Epithelial cell of esophagus (primary cell): Measurements from ENCODE around the gene DCTN3.

Experiments
- DNase-seq: peaks from one replicate; pipeline ENCODE4 v3.0.0; 2010; ENCODE audit warnings: low read depth
- H3K4me3 ChIP-seq: 2 replicates; pipeline ENCODE4 v1.5.1; 2011; ENCODE audit warnings: mild to moderate bottlenecking, low read length, control low read depth
- TF ChIP-seq, protein P1 (sequence below): IDR thresholded peaks from 2 replicates; pipeline ENCODE4 v1.5.1; 2011; ENCODE audit warnings: low read depth, mild to moderate bottlenecking, low read length, control low read depth, inconsistent platforms; ENCODE audit not compliant: insufficient read depth; ENCODE audit errors: missing control alignments

DCTN3 gene

DNA sequence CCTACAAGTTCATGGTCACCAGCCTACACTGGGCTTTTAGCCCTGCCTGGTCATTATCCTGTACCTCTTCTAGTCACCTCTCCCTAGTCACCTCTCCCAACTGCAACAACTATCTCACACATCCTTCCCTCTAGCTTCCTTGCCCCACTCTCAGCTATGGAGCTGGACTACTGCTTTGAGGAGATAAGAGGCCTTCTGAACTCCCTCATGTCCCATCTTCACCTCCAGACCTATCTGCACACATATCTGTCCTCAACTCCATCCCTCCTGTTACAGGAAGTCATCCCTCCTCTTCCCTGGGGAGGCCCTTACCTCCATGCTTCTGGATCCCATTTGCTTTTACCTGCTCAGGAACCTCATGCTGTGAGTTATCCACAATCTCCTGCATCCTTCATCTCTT, 14.1 kb downstream of the DCTN3 start:
- DNase-seq, result no peak
- TF ChIP-seq, protein P1, sequence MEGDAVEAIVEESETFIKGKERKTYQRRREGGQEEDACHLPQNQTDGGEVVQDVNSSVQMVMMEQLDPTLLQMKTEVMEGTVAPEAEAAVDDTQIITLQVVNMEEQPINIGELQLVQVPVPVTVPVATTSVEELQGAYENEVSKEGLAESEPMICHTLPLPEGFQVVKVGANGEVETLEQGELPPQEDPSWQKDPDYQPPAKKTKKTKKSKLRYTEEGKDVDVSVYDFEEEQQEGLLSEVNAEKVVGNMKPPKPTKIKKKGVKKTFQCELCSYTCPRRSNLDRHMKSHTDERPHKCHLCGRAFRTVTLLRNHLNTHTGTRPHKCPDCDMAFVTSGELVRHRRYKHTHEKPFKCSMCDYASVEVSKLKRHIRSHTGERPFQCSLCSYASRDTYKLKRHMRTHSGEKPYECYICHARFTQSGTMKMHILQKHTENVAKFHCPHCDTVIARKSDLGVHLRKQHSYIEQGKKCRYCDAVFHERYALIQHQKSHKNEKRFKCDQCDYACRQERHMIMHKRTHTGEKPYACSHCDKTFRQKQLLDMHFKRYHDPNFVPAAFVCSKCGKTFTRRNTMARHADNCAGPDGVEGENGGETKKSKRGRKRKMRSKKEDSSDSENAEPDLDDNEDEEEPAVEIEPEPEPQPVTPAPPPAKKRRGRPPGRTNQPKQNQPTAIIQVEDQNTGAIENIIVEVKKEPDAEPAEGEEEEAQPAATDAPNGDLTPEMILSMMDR, result no peak
- no peak overlapping the region for H3K4me3 ChIP-seq

DNA sequence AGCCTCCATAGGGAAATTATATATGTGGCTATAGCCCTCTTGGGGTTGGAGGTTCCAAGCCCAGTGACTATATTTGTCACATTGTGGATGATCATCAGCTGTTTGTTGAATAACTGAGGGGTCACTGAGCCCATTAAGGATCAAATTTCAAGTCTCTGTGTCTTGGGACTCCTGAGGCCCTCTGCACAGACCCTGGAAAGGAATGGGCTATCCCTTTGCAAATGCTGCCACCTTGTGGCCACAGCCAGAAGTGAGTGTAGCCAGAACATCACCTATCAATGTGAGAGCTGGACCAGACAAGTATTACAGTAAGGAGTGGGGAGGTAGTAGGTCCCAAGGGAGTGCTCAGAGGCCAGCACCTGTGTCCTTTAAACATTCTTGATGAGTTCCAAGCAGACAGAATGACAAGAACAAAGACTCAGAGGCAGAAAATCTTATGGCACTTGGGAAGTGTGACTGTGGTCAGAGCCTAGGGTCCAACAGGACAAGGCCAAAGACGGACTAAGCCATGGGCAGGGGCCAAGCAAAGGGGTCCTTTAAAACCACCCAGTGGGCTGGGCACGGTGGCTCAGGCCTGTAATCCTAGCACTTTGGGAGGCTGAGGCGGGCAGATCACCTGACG, 16.6 kb downstream of the DCTN3 start:
- H3K4me3 ChIP-seq, result no peak overlapping the region
- TF ChIP-seq, protein P1, result peak; percentile 96
- DNase-seq, result peak; percentile 73

DNA sequence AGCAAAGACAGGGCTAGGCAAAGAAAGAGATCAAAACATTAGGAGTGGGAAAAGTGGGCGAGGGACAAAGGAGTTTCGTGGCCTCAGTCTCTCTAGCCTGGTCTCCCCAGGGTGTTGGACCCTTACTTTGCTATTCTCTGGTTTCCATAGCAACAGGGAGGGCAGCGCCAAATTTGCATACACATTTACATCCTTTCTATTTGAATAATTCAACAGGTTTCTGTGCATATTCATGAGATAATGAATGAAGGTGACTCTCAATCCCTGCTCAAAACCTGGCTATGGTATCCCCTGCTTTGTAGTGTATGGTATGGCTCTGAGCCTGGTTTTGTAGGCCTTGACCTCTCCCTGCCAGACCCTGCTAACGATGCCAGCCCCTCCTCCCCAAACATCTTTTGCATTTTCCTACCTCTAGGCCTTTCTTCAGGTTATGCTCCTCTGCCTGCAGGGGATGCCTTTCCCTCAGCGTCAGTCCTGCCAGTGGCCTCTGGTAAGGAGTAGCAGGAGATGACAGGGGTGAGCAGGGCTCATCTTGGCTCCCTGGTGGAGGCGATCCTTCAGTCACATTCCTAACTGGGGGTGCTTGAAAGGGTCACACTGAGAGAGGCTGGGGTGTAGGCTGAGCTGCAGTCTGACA, 18.2 kb downstream of the DCTN3 start:
- TF ChIP-seq, protein P1, result no peak
- no peak overlapping the region for H3K4me3 ChIP-seq
- no peak for DNase-seq

- TF ChIP-seq, protein P1, result no peak
- DNase-seq, result peak; percentile 97
- H3K4me3 ChIP-seq, result no peak overlapping the region
These were observed 19.4 kb downstream of the DCTN3 start for GRCh38 chr9:34600908-34601307.

DNA sequence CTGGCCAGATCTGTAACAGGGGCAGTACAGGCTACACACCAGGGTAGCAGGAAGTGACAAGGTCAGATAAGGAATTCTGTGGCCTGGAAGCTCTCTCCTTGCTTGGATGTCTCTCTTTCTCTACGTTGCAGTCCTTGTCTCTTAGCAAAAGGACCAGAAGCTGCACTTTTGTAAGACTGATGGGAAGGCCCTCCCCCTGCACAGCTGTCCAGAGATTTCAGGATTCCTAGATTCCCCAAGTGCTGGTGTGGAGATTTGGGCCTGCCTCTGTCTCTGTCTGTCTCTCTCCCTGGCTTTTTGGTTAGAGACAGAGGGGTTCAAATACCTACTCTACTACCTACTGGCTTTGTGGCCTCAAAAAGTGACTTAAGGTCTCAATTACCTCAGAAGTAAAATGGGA, 20.7 kb downstream of the DCTN3 start:
- no peak for DNase-seq
- TF ChIP-seq, protein P1, result no peak
- H3K4me3 ChIP-seq, result no peak overlapping the region

GRCh38 chr9:34594177-34594576, 26.1 kb downstream of the DCTN3 start:
- TF ChIP-seq, protein P1, result no peak

DNA sequence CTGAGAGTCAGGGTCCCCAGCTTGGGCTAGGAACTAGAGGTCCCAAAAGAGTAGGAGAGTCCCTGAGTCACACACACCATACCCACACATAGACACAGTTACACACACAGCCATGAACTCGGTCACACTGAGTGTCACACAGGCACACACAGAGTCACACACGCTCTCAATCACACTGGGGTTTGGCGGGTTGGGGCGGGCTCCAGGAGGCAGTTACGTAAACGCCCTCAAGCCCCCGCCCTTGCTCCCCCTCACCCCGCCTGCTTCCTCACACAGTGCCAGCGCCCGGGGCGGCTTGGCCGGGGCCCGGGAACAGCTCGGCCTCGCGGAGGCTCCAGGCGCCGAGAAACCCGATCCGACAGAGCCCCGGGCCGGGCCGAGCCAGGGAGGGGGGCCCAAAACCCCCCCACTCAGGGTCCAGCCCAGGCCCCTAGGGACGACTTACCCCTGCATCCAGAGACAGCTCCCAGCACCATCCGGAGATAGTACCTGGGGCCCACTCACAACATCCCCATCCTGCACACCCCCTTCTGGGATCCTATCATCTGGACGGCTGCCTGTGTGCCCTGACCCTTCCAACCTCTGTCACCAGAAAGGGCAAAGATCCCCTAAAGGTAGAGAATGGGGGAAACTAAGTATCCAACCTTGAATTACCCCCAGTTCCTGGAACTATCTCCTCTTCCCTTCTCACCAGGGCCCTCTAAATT, 27.2 kb downstream of the DCTN3 start:
- DNase-seq, result peak; percentile 53

More at GRCh38 chr9:34594177-34594576, 26.1 kb downstream of the DCTN3 start:
- DNase-seq, result no peak
- no peak overlapping the region for H3K4me3 ChIP-seq

More for the DNA sequence above, 27.2 kb downstream of the DCTN3 start:
- TF ChIP-seq, protein P1, result no peak
- H3K4me3 ChIP-seq, result no peak overlapping the region
